H9 (cell line): Measurements from ENCODE around the gene PGLYRP4. TPM values are rescaled to one million over a fixed set of nuclear protein-coding genes. Genes with fewer than 3 reads are reported as not detected.

ENCODE experiments used
- DNase-seq: peaks from one replicate; pipeline ENCODE4 v3.0.0-alpha.2; 2017
- H2AFZ ChIP-seq: one replicate; pipeline ENCODE4 v1.6.1; 2013; ENCODE audit warnings: mild to moderate bottlenecking, low read length, control low read depth, moderate library complexity
- H2AK5ac ChIP-seq: 2 replicates; pipeline ENCODE4 v1.6.1; 2013; ENCODE audit warnings: low read length, control low read depth, mixed read lengths; ENCODE audit not compliant: insufficient read length
- H2BK120ac ChIP-seq: one replicate; pipeline ENCODE4 v1.6.1; 2013; ENCODE audit warnings: low read depth, mild to moderate bottlenecking, low read length, control low read depth, inconsistent platforms; ENCODE audit not compliant: poor library complexity, severe bottlenecking
- H2BK12ac ChIP-seq: 2 replicates; pipeline ENCODE4 v1.6.1; 2013; ENCODE audit warnings: low read length, control low read depth, mixed read lengths, low read depth; ENCODE audit not compliant: insufficient read length
- H2BK15ac ChIP-seq: 2 replicates; pipeline ENCODE4 v1.6.1; 2013; ENCODE audit warnings: low read depth, low read length, control low read depth
- H2BK20ac ChIP-seq: one replicate; pipeline ENCODE4 v1.6.1; 2013; ENCODE audit warnings: low read depth, mild to moderate bottlenecking, low read length, control low read depth, inconsistent platforms; ENCODE audit not compliant: poor library complexity, severe bottlenecking
- H2BK5ac ChIP-seq: 2 replicates; pipeline ENCODE4 v1.6.1; 2013; ENCODE audit warnings: low read length, control low read depth, mixed read lengths; ENCODE audit not compliant: insufficient read length
- H3K14ac ChIP-seq: 2 replicates; pipeline ENCODE4 v1.6.1; 2013; ENCODE audit warnings: low read length, control low read depth; ENCODE audit not compliant: insufficient read depth
- H3K18ac ChIP-seq: 2 replicates; pipeline ENCODE4 v1.6.1; 2013; ENCODE audit warnings: low read depth, mild to moderate bottlenecking, mixed read lengths, low read length, control low read depth; ENCODE audit not compliant: insufficient read length
- H3K23ac ChIP-seq: 2 replicates; pipeline ENCODE4 v1.6.1; 2013; ENCODE audit warnings: low read length, control low read depth, mixed read lengths, low read depth; ENCODE audit not compliant: insufficient read length
- H3K23me2 ChIP-seq: 2 replicates; pipeline ENCODE4 v1.6.1; 2013; ENCODE audit warnings: low read depth, mild to moderate bottlenecking, mixed read lengths, low read length, control low read depth; ENCODE audit not compliant: insufficient read length, poor library complexity, severe bottlenecking
- H3K27ac ChIP-seq: 2 replicates; pipeline ENCODE4 v1.5.1; 2013; ENCODE audit warnings: low read length, control low read depth, mixed read lengths, low read depth; ENCODE audit not compliant: insufficient read length
- H3K27me3 ChIP-seq: 2 replicates; pipeline ENCODE4 v1.6.1; 2013; ENCODE audit warnings: low read length, control low read depth, inconsistent platforms; ENCODE audit not compliant: insufficient read depth
- H3K4ac ChIP-seq: 2 replicates; pipeline ENCODE4 v1.6.1; 2013; ENCODE audit warnings: low read depth, mild to moderate bottlenecking, control low read depth, inconsistent platforms, low read length, moderate library complexity
- H3K4me1 ChIP-seq: 2 replicates; pipeline ENCODE4 v1.6.1; 2013; ENCODE audit warnings: low read length, control low read depth, inconsistent platforms; ENCODE audit not compliant: insufficient read depth
- H3K4me2 ChIP-seq: 2 replicates; pipeline ENCODE4 v1.6.1; 2013; ENCODE audit warnings: low read length, control low read depth, mixed read lengths; ENCODE audit not compliant: insufficient read length, insufficient read depth
- H3K56ac ChIP-seq: 2 replicates; pipeline ENCODE4 v1.6.1; 2013; ENCODE audit warnings: low read depth, mild to moderate bottlenecking, mixed read lengths, low read length, control low read depth; ENCODE audit not compliant: insufficient read length
- H3K79me1 ChIP-seq: 2 replicates; pipeline ENCODE4 v1.6.1; 2013; ENCODE audit warnings: low read depth, mild to moderate bottlenecking, moderate library complexity, low read length, control low read depth, inconsistent platforms; ENCODE audit not compliant: insufficient read depth, poor library complexity, severe bottlenecking
- H3K79me2 ChIP-seq: 2 replicates; pipeline ENCODE4 v1.6.1; 2013; ENCODE audit warnings: low read length, control low read depth, inconsistent platforms; ENCODE audit not compliant: insufficient read depth
- H3K9ac ChIP-seq: 2 replicates; pipeline ENCODE4 v1.6.1; 2013; ENCODE audit warnings: low read length, control low read depth, mixed read lengths; ENCODE audit not compliant: insufficient read length; ENCODE audit errors: extremely low read depth
- H3K9me3 ChIP-seq: one replicate; pipeline ENCODE4 v1.6.1; 2013; ENCODE audit warnings: low read depth, low read length, inconsistent platforms; ENCODE audit not compliant: control insufficient read depth
- H3T11ph ChIP-seq: one replicate; pipeline ENCODE4 v1.6.1; 2013; ENCODE audit warnings: mild to moderate bottlenecking, low read length, control low read depth, inconsistent platforms
- H4K20me1 ChIP-seq: one replicate; pipeline ENCODE4 v1.6.1; 2013; ENCODE audit not compliant: control insufficient read depth, insufficient read length, insufficient read depth
- H4K5ac ChIP-seq: 2 replicates; pipeline ENCODE4 v1.6.1; 2013; ENCODE audit warnings: low read depth, mild to moderate bottlenecking, mixed read lengths, low read length, control low read depth; ENCODE audit not compliant: insufficient read length
- H4K8ac ChIP-seq: replicated peaks from 2 replicates; pipeline ENCODE4 v1.6.1; 2013; ENCODE audit warnings: low read length, control low read depth, mixed read lengths, low read depth; ENCODE audit not compliant: insufficient read length
- H4K91ac ChIP-seq: 2 replicates; pipeline ENCODE4 v1.6.1; 2013; ENCODE audit warnings: low read depth, mild to moderate bottlenecking, moderate library complexity, mixed read lengths, low read length, control low read depth; ENCODE audit not compliant: insufficient read length
- H3K27ac Mint-ChIP-seq, 3 experiments: 2 replicates in 2 of 3; 3 replicates in 1 of 3; pipeline ENCODE4 v1.8.0; 2020 to 2021; ENCODE audit warnings: mixed read lengths in 3 of 3, mild to moderate bottlenecking in 1 of 3, moderate library complexity in 1 of 3
- H3K27me3 Mint-ChIP-seq: 2 replicates; pipeline ENCODE4 v1.8.0; 2021; ENCODE audit warnings: low read depth, mild to moderate bottlenecking, moderate library complexity, mixed read lengths
- H3K36me3 Mint-ChIP-seq, 3 experiments: 2 replicates in 2 of 3; 3 replicates in 1 of 3; pipeline ENCODE4 v1.8.0; 2020 to 2021; ENCODE audit warnings: low read depth in 3 of 3, mixed read lengths in 3 of 3; ENCODE audit not compliant: insufficient read depth in 1 of 3
- H3K4me1 Mint-ChIP-seq, 2 experiments: 2 replicates each; pipeline ENCODE4 v1.8.0; 2020; ENCODE audit warnings: mixed read lengths in 2 of 2
- H3K4me3 Mint-ChIP-seq, 2 experiments: 2 replicates in 1 of 2; 3 replicates in 1 of 2; pipeline ENCODE4 v1.8.0; 2020 to 2021; ENCODE audit warnings: mild to moderate bottlenecking in 2 of 2, mixed read lengths in 2 of 2, moderate library complexity in 1 of 2
- H3K9me3 Mint-ChIP-seq, 2 experiments: 2 replicates in 1 of 2; 3 replicates in 1 of 2; pipeline ENCODE4 v1.8.0; 2020; ENCODE audit warnings: mild to moderate bottlenecking in 2 of 2, mixed read lengths in 2 of 2, moderate library complexity in 1 of 2
- WGBS: extraction: QIAGEN DNeasy Blood & Tissue Kit; methylation state at CpG from one replicate; pipeline ENCODE4 v1.1.7; 2013; ENCODE audit warnings: missing lambda C conversion rate, low lambda C conversion rate, mixed read lengths; ENCODE audit not compliant: insufficient read length; ENCODE audit errors: extremely low coverage; 5-methylcytosine and 5-hydroxymethylcytosine counted together
- total RNA-seq: library from RNA; stranded (reverse); gene quantifications from 2 replicates; pipeline ENCODE4 v1.2.1, GENCODE V29; 2021
- TF ChIP-seq, protein P1 (sequence below): fragments of 200-600 bp; sonication (generic); conservative IDR thresholded peaks from 3 replicates; pipeline ENCODE4 v1.8.0; 2021; ENCODE audit warnings: antibody characterized with exemption, mild to moderate bottlenecking

Gene PGLYRP4
- total RNA-seq, 1 experiment from 2014 or later = not detected

DNA sequence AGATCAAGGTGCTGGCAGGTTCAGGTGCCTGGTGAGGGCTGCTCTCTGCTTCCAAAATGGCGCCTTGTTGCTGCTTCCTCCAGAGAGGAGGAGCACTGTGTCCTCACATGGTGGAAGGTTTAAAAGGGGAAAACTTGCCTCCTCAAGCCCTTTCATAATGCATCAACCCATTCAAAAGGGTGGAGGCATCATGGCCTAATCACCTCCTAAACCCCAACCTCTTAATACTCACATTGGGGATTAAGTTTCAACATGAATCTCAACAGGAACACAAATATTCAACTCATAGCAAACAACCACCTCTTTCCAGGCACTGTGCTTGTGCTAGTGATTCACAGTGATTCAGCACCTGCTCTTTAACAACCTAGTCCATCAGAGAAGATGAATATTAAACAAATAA is 22.6 kb upstream of the PGLYRP4 start:
- no peak overlapping the region for H3K27ac Mint-ChIP-seq
- no peak overlapping the region for H3T11ph ChIP-seq
- H2AFZ ChIP-seq = no peak overlapping the region
- no peak overlapping the region for H4K91ac ChIP-seq
- H2AK5ac ChIP-seq = no peak overlapping the region
- H3K79me1 ChIP-seq = no peaks in the 10 kb centered on the region
- no peaks in the 10 kb centered on the region for H3K36me3 Mint-ChIP-seq
- no peak for DNase-seq
- no peak overlapping the region for H2BK12ac ChIP-seq
- H2BK15ac ChIP-seq = no peak overlapping the region
- no peaks in the 10 kb centered on the region for H4K20me1 ChIP-seq
- H4K8ac ChIP-seq = no peak overlapping the region
- no peak overlapping the region for H3K4me3 Mint-ChIP-seq
- no peak overlapping the region for H4K5ac ChIP-seq
- no peaks in the 10 kb centered on the region for H3K9me3 ChIP-seq
- no peaks in the 10 kb centered on the region for H3K4me1 ChIP-seq
- no peak overlapping the region for H3K56ac ChIP-seq
- no peak overlapping the region for H2BK120ac ChIP-seq
- H3K9me3 Mint-ChIP-seq = peaks cover 0 to 4% of the 10 kb centered on the region in 2 experiments; a peak in 1 of 5 replicates
- WGBS = no CpG with 5 or more reads among the region's 1 CpG
- no peak overlapping the region for H3K9ac ChIP-seq
- no peak overlapping the region for H2BK20ac ChIP-seq
- peaks cover 6% of the 10 kb centered on the region for H3K27me3 Mint-ChIP-seq
- no peak overlapping the region for H3K4me2 ChIP-seq
- no peak overlapping the region for H3K14ac ChIP-seq
- H3K23ac ChIP-seq = no peak overlapping the region
- H3K4ac ChIP-seq = no peak overlapping the region
- no peaks in the 10 kb centered on the region for H3K23me2 ChIP-seq
- no peaks in the 10 kb centered on the region for H3K79me2 ChIP-seq
- TF ChIP-seq, protein P1, sequence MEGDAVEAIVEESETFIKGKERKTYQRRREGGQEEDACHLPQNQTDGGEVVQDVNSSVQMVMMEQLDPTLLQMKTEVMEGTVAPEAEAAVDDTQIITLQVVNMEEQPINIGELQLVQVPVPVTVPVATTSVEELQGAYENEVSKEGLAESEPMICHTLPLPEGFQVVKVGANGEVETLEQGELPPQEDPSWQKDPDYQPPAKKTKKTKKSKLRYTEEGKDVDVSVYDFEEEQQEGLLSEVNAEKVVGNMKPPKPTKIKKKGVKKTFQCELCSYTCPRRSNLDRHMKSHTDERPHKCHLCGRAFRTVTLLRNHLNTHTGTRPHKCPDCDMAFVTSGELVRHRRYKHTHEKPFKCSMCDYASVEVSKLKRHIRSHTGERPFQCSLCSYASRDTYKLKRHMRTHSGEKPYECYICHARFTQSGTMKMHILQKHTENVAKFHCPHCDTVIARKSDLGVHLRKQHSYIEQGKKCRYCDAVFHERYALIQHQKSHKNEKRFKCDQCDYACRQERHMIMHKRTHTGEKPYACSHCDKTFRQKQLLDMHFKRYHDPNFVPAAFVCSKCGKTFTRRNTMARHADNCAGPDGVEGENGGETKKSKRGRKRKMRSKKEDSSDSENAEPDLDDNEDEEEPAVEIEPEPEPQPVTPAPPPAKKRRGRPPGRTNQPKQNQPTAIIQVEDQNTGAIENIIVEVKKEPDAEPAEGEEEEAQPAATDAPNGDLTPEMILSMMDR = no peak
- H3K18ac ChIP-seq = no peak overlapping the region
- no peaks in the 10 kb centered on the region for H3K4me1 Mint-ChIP-seq
- no peaks in the 10 kb centered on the region for H3K27me3 ChIP-seq
- H2BK5ac ChIP-seq = no peak overlapping the region
- no peak overlapping the region for H3K27ac ChIP-seq
